Measurements from ENCODE around the gene HFE. TPM values are rescaled to one million over a fixed set of nuclear protein-coding genes. Genes with fewer than 3 reads are reported as not detected.

HFE gene
- total RNA-seq, 1 donor from 2014 or later, result 1.1 TPM

GRCh38 chr6:26131618-26132017, 44.4 kb downstream of the HFE start:
- H3K4me1 Mint-ChIP-seq, result peaks cover 83% of the 10 kb centered on the region
- no peak overlapping the region for H3K4me3 Mint-ChIP-seq
- H3K36me3 Mint-ChIP-seq (ENCODE audit: low read depth), result peaks cover 69% of the 10 kb centered on the region

GRCh38 chr6:26133730-26134129, 46.5 kb downstream of the HFE start:
- ChIA-PET CTCF (no interaction called here), POLR2A (interaction anchor here (0.6 to 5.2 kb wide), 7 partner anchors 9 to 421 kb away, joined by 3 to 70 read pairs (median 4); a partner anchor contains a TSS)
- Mint-ChIP-seq H3K27ac (peak overlapping the region; percentile 51), H3K27me3 (no peaks in the 10 kb centered on the region), H3K9me3 (no peaks in the 10 kb centered on the region), H3K4me1 (peaks cover 69% of the 10 kb centered on the region), H3K36me3 (ENCODE audit: low read depth) (peaks cover 64% of the 10 kb centered on the region), H3K4me3 (no peak overlapping the region)
- no peak for DNase-seq
- intact Hi-C loops (cut with micrococcal nuclease), result no loop called here
- ATAC-seq (ENCODE audit: low read depth), result no peak
- no peak for TF ChIP-seq CTCF (IDR thresholded peaks at IDR 0.05)

More at GRCh38 chr6:26131618-26132017, 44.4 kb downstream of the HFE start:
- CTCF ChIA-PET, result interaction anchor here (0.6 kb wide), 1 partner anchor 437 kb away, joined by 3 read pairs; no protein-coding TSS in a partner anchor
- ATAC-seq (ENCODE audit: low read depth), result no peak
- no peak for TF ChIP-seq CTCF (IDR thresholded peaks at IDR 0.05)
- POLR2A ChIA-PET, result interaction anchor here (0.9 to 5.2 kb wide), 2 partner anchors 9 to 26 kb away, joined by 3 to 56 read pairs; a partner anchor contains a TSS
- H3K27me3 Mint-ChIP-seq, result no peaks in the 10 kb centered on the region
- DNase-seq, result no peak
- H3K9me3 Mint-ChIP-seq, result no peaks in the 10 kb centered on the region
- H3K27ac Mint-ChIP-seq, result peak overlapping the region; percentile 27
- intact Hi-C loops (cut with micrococcal nuclease), result loop anchor here (1.0 kb wide), 1 partner anchor 7 kb away; a partner anchor contains a TSS

- CTCF ChIA-PET, result interaction anchor here (1.0 to 1.8 kb wide), 2 partner anchors 9 to 11 kb away, joined by 3 to 5 read pairs; no protein-coding TSS in a partner anchor
- Mint-ChIP-seq H3K36me3 (ENCODE audit: low read depth) (peaks cover 59% of the 10 kb centered on the region), H3K9me3 (no peaks in the 10 kb centered on the region), H3K27me3 (no peaks in the 10 kb centered on the region), H3K4me1 (peaks cover 51% of the 10 kb centered on the region), H3K27ac (no peak overlapping the region), H3K4me3 (no peak overlapping the region)
- no peak for ATAC-seq (ENCODE audit: low read depth)
- no peak for DNase-seq
- intact Hi-C loops (cut with micrococcal nuclease), result no loop called here
- no peak for TF ChIP-seq CTCF (IDR thresholded peaks at IDR 0.05)
- POLR2A ChIA-PET, result interaction anchor here (0.6 to 5.2 kb wide), 4 partner anchors 11 to 43 kb away, joined by 3 to 70 read pairs (median 13); a partner anchor contains a TSS
Measured at GRCh38 chr6:26136321-26136720, 49.1 kb downstream of the HFE start.

GRCh38 chr6:26140254-26140966, 53.2 kb downstream of the HFE start:
- H3K27me3 Mint-ChIP-seq, result no peaks in the 10 kb centered on the region
- no peaks in the 10 kb centered on the region for H3K9me3 Mint-ChIP-seq
- peaks cover 14% of the 10 kb centered on the region for H3K4me1 Mint-ChIP-seq
- no peak for ATAC-seq (ENCODE audit: low read depth)
- no peak for TF ChIP-seq CTCF (IDR thresholded peaks at IDR 0.05)
- H3K27ac Mint-ChIP-seq, result no peak overlapping the region
- ChIA-PET POLR2A (interaction anchor here (1.5 to 1.7 kb wide), 2 partner anchors 16 kb away, joined by 4 to 8 read pairs; no protein-coding TSS in a partner anchor), CTCF (no interaction called here)
- intact Hi-C loops (cut with micrococcal nuclease), result no loop called here
- DNase-seq, result no peak
- H3K36me3 Mint-ChIP-seq (ENCODE audit: low read depth), result peaks cover 32% of the 10 kb centered on the region
- no peak overlapping the region for H3K4me3 Mint-ChIP-seq

GRCh38 chr6:26140967-26141294, 53.7 kb downstream of the HFE start:
- Mint-ChIP-seq H3K9me3 (no peaks in the 10 kb centered on the region), H3K4me1 (peaks cover 11% of the 10 kb centered on the region), H3K4me3 (no peak overlapping the region), H3K36me3 (ENCODE audit: low read depth) (peaks cover 30% of the 10 kb centered on the region), H3K27ac (no peak overlapping the region), H3K27me3 (no peaks in the 10 kb centered on the region)
- DNase-seq (no peak), ATAC-seq (ENCODE audit: low read depth) (no peak)
- no peak for TF ChIP-seq CTCF (IDR thresholded peaks at IDR 0.05)
- intact Hi-C loops (cut with micrococcal nuclease), result no loop called here
- CTCF ChIA-PET, result no interaction called here
- POLR2A ChIA-PET, result interaction anchor here (3.7 kb wide), 1 partner anchor 16 kb away, joined by 23 read pairs; a partner anchor contains a TSS

Measured in activated B cell treated with CpG ODN at 0.5 μM for 24 hours (primary cell).